Hepatocyte (in vitro differentiated cells): Measurements from ENCODE around the gene WDR31.

Source experiments
- EZH2 ChIP-seq: fragments of 200-600 bp; sonication (generic); IDR thresholded peaks from 2 replicates; pipeline ENCODE4 v1.6.1; 2016; ENCODE audit warnings: antibody characterized with exemption, mild to moderate bottlenecking, borderline replicate concordance
- TF ChIP-seq, protein P1 (sequence below): fragments of 200-600 bp; sonication (generic); IDR thresholded peaks from 2 replicates; pipeline ENCODE4 v1.5.1; 2016; ENCODE audit warnings: antibody characterized with exemption, mild to moderate bottlenecking; ENCODE audit not compliant: poor library complexity

- TF ChIP-seq EZH2 = no peak
- TF ChIP-seq, protein P1, sequence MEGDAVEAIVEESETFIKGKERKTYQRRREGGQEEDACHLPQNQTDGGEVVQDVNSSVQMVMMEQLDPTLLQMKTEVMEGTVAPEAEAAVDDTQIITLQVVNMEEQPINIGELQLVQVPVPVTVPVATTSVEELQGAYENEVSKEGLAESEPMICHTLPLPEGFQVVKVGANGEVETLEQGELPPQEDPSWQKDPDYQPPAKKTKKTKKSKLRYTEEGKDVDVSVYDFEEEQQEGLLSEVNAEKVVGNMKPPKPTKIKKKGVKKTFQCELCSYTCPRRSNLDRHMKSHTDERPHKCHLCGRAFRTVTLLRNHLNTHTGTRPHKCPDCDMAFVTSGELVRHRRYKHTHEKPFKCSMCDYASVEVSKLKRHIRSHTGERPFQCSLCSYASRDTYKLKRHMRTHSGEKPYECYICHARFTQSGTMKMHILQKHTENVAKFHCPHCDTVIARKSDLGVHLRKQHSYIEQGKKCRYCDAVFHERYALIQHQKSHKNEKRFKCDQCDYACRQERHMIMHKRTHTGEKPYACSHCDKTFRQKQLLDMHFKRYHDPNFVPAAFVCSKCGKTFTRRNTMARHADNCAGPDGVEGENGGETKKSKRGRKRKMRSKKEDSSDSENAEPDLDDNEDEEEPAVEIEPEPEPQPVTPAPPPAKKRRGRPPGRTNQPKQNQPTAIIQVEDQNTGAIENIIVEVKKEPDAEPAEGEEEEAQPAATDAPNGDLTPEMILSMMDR = no peak
Measured at GRCh38 chr9:113373676-113374392, 33.8 kb upstream of the WDR31 start.
